Fibroblast of gingiva (primary cell): ENCODE data around the gene ORC5.
A peak's percentile ranks its signal among the peaks of the same experiment; 100 is the strongest.
"Not testable (repeated sequence)": the region's sequence is repeated elsewhere in the genome, so short reads cannot be mapped to it uniquely, and the experiment has no call there.

Source experiments
- DNase-seq: peaks from one replicate; pipeline ENCODE4 v3.0.0-alpha.2; 2011; ENCODE audit warnings: low read depth

The ORC5 gene

DNA sequence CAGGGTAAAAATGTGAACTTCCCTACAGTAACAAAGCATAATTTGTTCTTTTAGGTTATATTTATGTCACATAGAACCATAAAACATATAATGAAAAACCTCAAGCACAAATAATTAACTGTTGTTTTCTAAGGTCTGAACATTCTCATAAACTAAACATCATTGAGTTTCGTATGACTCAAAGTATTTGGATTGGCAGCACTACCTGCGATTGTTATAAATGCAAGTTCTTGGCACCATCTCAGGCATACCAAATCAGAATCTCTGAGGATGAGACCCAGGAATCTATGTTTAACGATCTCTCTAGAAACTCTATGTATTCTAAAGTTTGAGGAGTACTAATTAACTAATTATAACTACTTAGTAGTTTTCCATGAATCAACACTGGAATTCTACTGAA is 22.5 kb downstream of the ORC5 start:
- no peak for DNase-seq

- no peak for DNase-seq
These were observed 28.6 kb downstream of the ORC5 start for GRCh38 chr7:104179178-104179577.

DNA sequence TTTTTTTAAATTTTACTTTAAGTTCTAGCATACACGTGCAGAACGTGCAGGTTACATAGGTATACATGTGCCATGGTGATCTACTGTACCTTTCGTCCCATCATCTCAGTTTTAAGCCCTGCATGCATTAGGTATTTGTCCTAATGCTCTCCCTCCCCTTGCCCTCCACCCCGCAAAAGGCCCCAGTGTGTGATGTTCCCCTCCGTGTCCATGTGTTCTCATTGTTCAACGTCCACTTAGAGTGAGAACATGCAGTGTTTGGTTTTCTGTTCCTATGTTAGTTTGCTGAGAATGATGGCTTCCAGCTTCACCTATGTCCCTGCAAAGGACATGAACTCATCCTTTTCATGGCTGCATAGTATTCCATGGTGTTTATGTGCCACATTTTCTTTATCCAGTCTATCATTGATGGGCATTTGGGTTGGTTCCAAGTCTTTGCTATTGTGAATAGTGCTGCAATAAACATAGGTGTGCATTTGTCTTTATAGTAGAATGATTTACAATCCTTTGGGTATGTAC is 30.2 kb downstream of the ORC5 start:
- not testable (repeated sequence) for DNase-seq

DNA sequence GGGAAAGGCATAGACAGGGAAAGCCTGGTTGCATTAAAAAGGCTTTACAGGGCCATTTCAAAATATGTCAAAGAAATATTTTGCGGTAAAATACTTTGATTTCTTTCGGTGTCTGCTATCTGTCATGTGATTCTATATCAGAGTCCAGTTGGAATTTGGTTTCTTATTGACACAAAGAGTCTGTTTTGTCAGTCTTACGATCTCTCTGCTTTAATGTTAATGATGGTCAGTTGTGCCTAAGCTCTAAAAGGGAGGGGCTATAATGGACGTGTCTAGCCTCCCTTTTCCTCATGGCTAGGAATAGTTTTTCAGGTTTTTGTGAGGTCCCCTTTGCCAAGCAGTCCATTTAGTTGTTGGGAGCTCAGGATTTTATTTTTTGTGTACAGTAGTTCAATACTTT is 31.5 kb downstream of the ORC5 start:
- DNase-seq = no peak

DNA sequence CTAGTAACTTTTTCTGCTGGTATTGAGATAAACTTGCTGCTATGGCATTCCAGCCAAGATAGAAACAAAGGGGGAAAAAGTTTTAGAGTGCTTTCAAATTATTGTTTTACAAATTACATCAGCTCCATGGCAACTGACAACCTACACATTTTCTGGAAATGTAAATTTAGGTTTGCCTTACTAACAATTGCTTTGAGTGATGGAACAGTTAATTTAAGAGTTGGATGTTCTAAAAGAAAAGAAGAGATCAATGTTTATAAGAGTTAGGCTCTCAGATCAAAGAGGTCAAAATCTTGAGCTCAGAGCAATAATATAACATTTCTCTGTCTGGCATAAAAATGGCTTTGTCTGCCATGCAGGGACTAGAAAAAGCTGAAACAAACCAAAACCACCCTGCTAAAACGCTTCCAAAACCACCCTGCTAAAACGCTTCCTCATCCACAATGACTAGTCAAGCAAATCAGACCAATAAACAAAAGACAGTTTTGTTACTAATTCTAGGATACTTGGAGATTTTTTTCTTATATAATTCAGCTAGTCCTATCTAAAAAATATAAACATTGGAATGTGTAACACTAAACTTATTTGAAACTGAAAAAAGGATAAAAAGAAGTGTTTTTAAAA is 32.3 kb downstream of the ORC5 start:
- DNase-seq = no peak

DNA sequence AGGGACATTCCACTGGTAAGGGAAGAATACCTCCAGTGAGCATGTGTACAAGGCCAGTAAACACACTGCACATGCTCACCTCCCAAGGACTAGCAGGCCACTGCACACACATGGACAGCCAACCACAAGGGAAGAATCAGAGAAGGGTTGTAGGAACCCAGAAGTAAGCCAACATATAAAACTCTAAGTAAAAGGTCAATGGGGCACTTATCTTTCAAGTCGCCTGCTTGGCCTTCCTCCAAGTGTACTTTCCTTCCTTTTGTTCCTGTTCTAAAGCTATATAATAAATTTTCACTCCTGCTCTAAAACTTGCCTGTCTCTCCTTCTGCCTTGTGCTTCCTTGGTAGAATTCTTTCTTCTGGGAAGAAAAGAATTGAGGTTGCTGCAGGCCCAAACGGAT is 33.0 kb downstream of the ORC5 start:
- no peak for DNase-seq

DNA sequence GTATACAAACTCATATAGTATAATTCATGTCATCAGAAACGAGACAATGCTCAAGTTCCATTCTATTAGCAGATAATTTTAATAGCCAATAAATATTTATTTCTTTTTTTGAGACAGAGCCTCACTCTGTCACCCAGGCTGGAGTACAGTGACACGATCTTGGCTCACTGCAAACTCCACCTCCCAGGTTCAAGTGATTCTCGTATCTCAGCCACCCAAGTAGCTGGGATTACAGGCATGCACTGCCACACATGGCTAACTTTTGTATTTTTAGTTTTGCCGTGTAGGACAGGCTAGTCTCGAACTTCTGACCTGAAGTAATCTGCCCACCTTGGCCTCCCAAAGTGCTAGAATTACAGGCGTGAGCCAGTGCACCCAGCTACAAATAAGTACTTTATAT is 45.7 kb downstream of the ORC5 start:
- DNase-seq = no peak

GRCh38 chr7:104161244-104161643 is 46.6 kb downstream of the ORC5 start:
- no peak for DNase-seq

GRCh38 chr7:104160375-104160774 is 47.4 kb downstream of the ORC5 start:
- peak; percentile 3 for DNase-seq

- peak; percentile 10 for DNase-seq
These were observed 51.0 kb downstream of the ORC5 start for GRCh38 chr7:104156842-104157277.

- DNase-seq = no peak
These were observed 54.5 kb downstream of the ORC5 start for GRCh38 chr7:104153287-104153686.

GRCh38 chr7:104152468-104152867 is 55.3 kb downstream of the ORC5 start:
- DNase-seq = no peak

- DNase-seq = no peak
These were observed 57.3 kb downstream of the ORC5 start for GRCh38 chr7:104150470-104150869.

DNA sequence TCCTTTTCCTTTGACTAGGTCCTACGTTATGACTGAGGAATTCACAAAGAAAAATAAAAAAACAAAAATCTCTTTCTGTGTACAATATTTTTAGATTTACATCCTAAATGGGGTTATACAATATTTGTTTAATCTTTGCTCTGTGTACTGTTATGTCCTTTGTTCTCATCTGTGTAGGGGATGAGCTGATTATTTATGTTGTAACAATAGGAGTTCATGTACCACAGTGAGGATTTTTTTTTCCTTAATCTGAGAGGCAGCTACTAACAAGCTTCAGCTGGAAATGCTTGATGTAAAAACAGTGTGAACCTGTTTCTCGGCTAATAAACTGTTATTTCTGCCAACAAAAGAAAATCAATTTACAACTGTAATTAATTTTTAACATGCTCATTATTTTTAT is 58.0 kb downstream of the ORC5 start:
- DNase-seq = peak; percentile 8

DNA sequence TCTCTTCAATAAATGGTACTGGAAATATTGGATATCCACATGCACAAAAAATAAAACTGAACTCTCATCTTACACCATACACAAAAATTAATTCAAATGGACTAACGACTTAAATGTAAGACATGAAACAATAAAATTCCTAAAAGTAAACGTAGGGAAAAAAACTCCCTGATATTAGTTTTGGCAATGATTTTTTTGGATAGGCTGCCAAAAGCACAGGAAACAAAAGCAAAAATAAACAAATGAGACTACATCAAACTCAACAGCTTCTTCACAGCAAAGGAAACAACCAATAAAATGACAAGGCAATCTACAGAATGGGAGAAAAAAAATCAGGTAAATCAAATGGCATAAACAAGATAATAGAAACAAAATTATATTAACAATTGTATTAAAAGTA is 65.7 kb downstream of the ORC5 start:
- DNase-seq = peak; percentile 14

DNA sequence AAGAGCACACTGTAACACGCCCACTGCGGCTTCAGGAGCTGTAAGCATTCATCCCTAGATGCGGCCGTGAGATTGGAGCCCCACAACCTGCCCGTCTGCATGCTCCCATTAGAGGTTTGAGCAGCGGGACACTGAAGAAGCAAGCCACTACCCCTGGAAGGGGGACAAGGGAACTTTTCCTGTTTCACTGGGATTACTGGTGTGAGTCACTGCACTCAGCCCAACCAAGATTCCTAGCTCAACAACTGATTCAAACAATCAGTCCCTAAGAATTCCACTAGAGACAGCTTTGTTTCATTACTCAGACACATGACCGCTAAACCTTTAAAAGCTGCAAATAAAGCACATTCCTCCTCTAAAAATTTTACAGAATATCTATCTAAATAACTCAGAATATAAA is 69.8 kb downstream of the ORC5 start:
- DNase-seq = peak; percentile 27

DNA sequence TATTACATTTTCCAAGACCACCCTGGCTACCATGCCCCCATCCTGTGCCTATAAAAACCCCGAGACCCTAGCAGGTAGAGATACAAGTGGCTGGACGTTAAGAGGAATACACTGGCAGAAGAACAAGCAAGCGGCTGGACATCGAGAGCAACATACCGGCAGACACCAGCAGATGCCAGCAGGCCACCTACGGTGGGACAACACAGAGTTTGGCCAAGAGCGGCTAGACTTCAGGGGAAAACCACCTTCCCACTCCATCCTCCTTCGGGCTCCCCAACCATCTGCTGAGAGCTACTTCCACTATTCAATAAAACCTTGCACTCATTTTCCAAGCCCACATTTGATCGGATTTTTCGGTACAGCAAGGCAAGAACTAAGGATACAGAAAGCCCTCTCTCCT is 70.3 kb downstream of the ORC5 start:
- DNase-seq = no peak

DNA sequence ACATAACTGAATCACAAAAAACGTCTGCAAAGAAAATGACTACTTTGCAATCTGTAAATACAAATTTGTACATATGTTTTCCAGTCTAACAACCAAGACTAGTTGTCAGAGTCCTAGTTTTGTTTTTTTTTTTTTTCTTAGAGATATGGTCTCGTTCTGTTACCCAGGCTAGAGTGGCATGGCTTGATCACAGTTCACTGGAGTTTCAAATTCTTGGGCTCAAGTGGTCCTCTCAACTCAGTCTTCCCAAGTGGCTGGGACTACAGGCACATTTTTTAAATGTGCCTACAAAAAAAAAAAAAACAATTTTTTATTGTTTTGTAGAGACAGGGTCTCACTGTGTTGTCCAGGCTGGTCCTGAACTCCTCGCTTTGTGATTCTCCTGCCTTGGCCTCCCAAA is 70.8 kb downstream of the ORC5 start:
- DNase-seq = no peak

GRCh38 chr7:104136561-104136960 is 71.3 kb downstream of the ORC5 start:
- DNase-seq = no peak

DNA sequence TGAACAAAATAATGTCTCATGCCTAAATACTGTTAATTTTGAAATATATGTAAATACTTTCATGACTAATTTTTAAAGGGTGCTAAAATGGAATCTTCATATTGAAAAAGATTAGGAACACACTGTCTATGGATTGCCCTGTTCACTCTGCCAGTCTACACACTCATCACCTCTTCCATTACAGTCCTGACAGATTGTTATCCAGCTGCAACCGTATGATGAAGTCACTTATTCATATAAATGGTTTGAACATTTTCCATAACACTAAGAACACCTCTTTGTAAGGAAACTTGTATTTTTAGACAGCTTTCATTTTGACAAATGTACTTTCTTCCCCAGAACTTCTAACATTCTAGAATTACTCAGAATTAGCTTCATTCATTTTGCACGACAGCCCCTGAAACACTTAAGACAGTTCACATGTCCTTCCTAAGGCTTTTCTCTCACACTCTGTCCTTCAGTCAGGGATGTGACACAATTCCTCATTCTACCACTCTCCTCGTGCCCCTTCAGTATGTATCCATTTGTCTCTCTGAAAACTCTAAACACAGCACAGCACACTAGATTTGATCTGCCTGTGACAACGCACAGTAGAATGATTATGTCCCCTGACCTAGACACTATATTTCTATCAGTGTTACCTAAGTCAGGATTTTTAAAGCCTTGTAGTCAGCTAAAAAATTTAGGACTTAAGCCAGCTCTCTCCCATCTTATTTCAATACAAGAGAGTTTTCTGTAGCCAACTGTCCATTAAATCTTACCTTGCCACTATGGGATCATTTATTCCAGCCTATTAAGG is 71.9 kb downstream of the ORC5 start:
- DNase-seq = no peak

DNA sequence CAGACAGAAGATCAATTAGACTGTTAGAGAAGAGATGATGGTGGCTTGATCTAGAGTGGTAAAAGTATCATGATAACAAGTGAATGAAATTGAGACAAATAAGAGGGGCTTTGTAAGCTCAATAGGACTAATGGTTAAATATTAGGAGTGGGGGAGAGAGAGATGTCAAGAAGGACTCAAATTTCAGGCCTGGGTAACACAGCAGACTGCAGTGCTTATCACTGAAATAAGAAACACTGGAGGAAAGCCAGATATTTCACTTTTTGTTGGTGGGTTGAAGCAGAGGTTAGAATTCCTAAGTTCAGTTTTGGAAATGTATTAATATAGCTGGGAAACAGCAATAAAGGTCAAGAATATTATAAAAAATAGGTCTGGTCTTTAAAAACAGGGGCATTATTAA is 74.6 kb downstream of the ORC5 start:
- no peak for DNase-seq

DNA sequence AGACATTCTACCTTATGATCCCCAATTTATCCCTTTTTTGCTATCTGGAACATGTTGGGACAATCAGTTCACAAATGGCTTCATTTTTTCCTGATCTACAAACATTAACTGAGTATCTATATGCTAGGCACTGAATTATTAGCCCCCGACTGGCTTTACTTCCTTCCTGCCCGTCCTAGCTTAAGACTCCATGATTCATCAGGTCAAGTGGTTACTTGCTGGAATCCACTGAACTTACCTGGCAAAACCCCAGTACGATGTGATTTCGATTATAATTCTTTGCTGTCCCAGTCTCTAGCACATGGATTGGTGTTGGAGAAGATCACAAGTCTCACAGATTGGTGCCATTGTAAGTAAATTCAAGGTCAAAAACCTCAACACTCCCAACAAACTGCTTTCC is 77.1 kb downstream of the ORC5 start:
- DNase-seq = no peak

DNA sequence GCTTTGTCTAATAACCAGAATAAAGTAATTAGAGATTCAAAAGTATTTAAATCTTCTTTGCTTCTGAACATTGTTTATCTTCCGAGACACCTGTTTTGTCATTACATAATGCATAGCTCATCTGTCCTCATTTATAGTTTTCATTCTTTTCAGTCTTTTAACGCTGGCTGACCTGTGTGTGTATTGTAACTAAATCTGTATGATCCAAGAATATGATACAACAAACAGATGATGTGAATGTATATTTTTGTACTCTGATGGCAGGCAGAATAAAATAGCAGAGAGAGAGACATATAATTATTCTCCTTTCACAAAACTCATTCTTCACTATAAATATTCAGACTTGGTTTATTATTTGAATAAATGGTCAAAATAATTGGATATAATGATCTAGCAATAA is 80.6 kb downstream of the ORC5 start:
- no peak for DNase-seq

- no peak for DNase-seq
These were observed 81.4 kb downstream of the ORC5 start for GRCh38 chr7:104126411-104126841.
